Activated CD4-positive, alpha-beta T cell treated with anti-CD3 and anti-CD28 coated beads for 24 hours (primary cell): ENCODE results near the gene CCDC74A.
"Not testable (repeated sequence)": the region's sequence is repeated elsewhere in the genome, so short reads cannot be mapped to it uniquely, and the experiment has no call there.

Experiments used
- DNase-seq, 2 donors: peaks; one replicate each; pipeline ENCODE4 v3.0.0-alpha.2; 2020; ENCODE audit warnings: low read depth in 2 of 2

The CCDC74A gene

GRCh38 chr2:131498321-131498973 lies 29.2 kb upstream of the CCDC74A start:
- not testable (repeated sequence) for DNase-seq

DNA sequence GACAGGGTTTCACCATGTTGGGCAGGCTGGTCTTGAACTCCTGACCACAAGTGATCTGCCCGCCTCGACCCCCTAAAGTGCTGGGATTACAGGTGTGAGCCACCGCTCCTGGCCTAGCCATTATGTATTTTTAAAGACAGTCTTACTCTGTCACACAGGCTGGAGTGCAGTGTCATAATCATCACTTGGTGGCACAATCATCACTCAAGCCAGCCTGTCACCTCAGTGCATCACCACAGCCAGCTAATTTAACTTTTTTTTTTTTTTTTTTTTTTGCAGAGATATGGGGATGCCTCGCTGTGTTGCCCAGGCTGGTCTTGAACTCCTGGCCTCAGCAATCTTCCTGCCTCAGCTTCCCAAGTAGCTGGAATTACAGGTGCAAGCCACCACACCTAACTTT lies 24.1 kb upstream of the CCDC74A start:
- DNase-seq = not testable (repeated sequence)

GRCh38 chr2:131504082-131504750 lies 23.5 kb upstream of the CCDC74A start:
- DNase-seq = not testable (repeated sequence)

DNA sequence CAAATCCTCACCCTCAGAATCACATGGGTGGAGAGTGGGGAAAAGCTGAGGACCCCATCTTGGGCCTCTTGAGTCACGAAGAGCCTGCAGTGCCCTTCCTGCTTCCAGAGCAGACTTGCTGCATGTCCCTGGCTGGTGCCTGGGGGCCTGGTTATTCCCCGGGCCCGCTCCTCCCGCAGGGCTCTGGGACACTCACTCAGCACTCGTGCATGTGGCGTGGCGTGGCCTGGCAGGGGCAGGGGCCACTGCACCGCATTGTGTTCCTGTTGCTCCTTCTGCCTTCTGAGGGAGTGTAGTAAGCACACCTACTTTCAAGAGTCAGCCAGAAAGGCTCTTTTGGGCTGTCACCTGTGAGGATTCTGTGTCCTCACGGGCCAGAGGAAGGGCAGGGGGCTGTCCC lies 18.1 kb upstream of the CCDC74A start:
- no peak for DNase-seq

- DNase-seq = not testable (repeated sequence)
Observed at GRCh38 chr2:131511291-131511968, 16.3 kb upstream of the CCDC74A start.

GRCh38 chr2:131511969-131512870 lies 15.5 kb upstream of the CCDC74A start:
- not testable (repeated sequence) for DNase-seq

- not testable (repeated sequence) for DNase-seq
Observed at GRCh38 chr2:131514408-131515166, 13.1 kb upstream of the CCDC74A start.

- not testable (repeated sequence) for DNase-seq
Observed at GRCh38 chr2:131515235-131515634, 12.5 kb upstream of the CCDC74A start.

DNA sequence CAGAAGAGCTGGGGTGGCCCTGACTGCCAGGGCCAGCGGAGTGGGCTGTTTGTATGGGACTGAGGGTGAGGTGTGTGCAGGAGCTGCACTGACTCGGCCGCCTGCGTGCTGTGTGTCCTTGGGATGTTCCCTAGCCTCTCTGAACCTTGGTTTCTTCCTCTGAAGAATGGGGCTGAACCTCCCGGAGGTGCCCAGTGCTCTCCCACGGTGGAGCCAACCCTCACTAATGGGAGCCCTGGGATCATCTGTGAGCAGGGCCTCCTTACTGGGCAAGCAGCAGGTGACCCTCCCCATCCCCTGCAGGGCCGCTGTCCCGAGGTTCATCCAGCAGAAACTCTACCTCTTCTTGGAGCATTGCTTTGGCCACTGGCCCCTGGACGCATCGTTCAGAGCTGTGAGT lies 11.7 kb upstream of the CCDC74A start:
- no peak for DNase-seq

- DNase-seq = not testable (repeated sequence)
Observed at GRCh38 chr2:131516621-131517020, 11.1 kb upstream of the CCDC74A start.

GRCh38 chr2:131517106-131517831 lies 10.4 kb upstream of the CCDC74A start:
- DNase-seq = no peak

DNA sequence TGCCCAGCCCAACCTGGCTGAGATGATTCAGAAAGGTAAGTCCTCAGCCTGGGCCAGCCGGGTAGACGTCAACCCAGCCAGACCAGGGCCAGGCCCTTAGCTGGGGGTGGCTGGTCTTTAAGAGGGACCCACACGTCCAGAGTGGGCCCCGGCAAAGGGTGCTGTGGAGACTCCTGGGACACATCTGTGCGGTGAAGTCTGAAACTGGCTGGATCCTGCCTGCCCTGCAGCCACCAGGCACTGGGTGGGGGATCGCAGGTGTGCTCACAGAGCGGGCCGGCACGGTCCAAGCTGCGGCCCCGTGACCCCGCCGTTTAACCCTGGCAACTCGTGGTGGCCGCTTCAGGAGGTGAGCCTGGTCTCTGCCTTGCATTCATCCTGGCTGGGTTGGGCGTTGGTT lies 9.8 kb upstream of the CCDC74A start:
- not testable (repeated sequence) for DNase-seq

DNA sequence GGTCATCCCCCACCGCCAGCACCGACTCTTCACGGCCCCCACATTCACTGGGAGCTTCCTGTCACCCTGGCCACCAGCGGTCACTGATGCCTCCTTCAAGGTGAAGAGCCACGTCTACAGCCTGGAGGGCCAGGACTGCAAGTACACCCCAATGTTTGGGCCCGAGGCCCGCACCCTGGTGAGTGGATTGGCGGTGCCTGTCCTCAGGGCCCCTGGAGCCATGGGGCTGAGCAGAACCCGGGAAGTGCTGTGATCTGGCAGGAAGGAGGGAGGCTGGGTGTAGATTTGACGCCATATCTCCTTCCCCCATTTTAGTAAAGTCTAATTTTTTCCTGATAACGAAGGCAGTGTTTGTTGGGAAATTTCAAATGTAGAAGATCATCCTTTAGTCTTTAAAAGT lies 9.2 kb upstream of the CCDC74A start:
- DNase-seq = not testable (repeated sequence)

GRCh38 chr2:131519466-131519865 lies 8.2 kb upstream of the CCDC74A start:
- DNase-seq = no peak

GRCh38 chr2:131519871-131520470 lies 7.7 kb upstream of the CCDC74A start:
- DNase-seq = not testable (repeated sequence)

DNA sequence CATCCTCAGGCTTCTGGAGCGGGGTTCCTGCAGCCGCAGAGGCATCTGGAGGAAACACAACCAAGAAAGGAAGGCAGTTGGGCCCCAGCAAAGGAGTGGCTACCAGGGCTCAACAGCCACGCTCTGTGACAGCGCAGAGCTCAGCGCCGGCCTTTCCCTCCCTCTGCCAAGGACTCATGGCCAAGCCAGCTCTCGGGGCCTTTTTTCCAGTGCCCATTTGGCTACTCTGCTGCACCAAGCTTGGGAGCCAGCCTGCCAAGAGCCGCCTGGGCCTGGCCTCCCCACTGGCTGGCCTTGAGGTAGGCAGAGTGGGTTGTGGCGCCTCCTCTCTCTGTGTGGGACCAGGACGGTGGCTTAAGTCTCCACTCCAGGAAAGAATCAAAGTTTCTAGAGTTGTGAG lies 7.2 kb upstream of the CCDC74A start:
- no peak for DNase-seq

- not testable (repeated sequence) for DNase-seq
Observed at GRCh38 chr2:131521524-131521923, 6.2 kb upstream of the CCDC74A start.

DNA sequence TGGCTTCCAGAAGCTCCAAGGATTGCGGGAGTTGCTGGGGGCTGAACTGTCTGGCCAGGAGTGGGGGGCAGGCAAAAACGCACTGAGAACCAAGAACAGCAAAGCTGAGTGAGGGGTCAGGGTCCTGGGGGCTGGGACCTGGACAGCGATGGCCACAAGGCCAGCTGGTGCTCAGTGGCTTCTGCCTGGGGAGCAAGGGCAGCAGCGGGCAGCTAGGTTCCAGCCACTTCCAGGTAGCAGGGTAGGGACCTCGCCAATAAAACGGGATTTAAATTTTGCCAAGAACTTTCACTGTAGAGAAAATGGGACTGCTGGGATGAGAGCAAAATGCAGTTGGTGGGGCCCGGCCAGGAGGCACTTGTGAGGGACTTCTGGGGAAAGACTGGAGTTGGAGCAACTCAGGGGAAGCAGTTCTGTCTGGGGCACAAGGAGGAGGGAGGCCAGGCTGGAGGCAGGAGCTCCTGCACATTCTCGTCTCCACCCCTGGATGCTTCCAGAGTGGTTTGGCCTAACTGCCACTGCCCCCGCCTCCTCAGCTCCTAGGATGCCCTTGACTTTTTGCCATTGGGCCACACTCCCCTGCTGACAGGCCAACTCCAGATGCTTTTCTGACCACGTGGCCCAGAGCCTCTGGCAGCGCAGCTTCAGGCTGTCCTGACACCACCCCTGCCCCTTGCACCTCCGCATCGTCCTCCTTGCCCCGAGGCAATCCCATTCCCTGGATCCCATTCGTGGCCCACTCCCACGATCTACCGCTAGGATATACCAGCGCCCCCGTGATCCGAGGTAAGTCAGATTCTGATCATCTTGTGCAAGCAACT lies 5.5 kb upstream of the CCDC74A start:
- DNase-seq = no peak

- not testable (repeated sequence) for DNase-seq
Observed at GRCh38 chr2:131525256-131525655, 2.4 kb upstream of the CCDC74A start.
